Measurements from ENCODE around the gene CPVL. TPM values are rescaled to one million over a fixed set of nuclear protein-coding genes. Genes with fewer than 3 reads are reported as not detected.
"Not testable (repeated sequence)": the region's sequence is repeated elsewhere in the genome, so short reads cannot be mapped to it uniquely, and the experiment has no call there.

CPVL gene
- total RNA-seq, 1 experiment from 2014 or later: 10.3 TPM

- H3K4me2 ChIP-seq (ENCODE audit: low read length); H3K27ac ChIP-seq (ENCODE audit: low read depth, low read length); RAD21 ChIA-PET (ENCODE audit: low non-redundant PET in 1 of 2, low total read pairs in 2 of 2, uncharacterized antibody in 2 of 2, unreplicated experiment in 2 of 2); ATAC-seq; DNase-seq (ENCODE audit: low read depth, low spot score); H3K9me3 ChIP-seq (ENCODE audit: control insufficient read depth in 1 of 2, insufficient read depth in 1 of 2, low read depth in 1 of 2, low read length in 2 of 2); H4K20me1 ChIP-seq (ENCODE audit: insufficient read depth); H3K4me1 ChIP-seq (ENCODE audit: control insufficient read depth in 1 of 2, insufficient read depth in 2 of 2, low read length in 2 of 2); H3K79me2 ChIP-seq (ENCODE audit: insufficient read depth, low read length); H3K4me3 ChIP-seq (replicated peaks in 1 of 2; ENCODE audit: low read depth in 1 of 2, low read length in 2 of 2); H3K27me3 ChIP-seq (ENCODE audit: insufficient read depth, low read length); H3K9ac ChIP-seq (ENCODE audit: low read length); intact Hi-C loops (cut with micrococcal nuclease); BruUV-seq (replicated peaks); H3K36me3 ChIP-seq (ENCODE audit: control insufficient read depth in 1 of 2, insufficient read depth in 2 of 2, low read length in 2 of 2); H3K9me2 ChIP-seq (ENCODE audit: insufficient read depth); H2AFZ ChIP-seq (ENCODE audit: low read depth, low read length, poor library complexity, severe bottlenecking); POLR2A ChIA-PET: not testable (repeated sequence)
- CTCF ChIA-PET: interaction anchor here (0.7 to 1.1 kb wide), 2 partner anchors 166 to 171 kb away, joined by 3 to 4 read pairs; no protein-coding TSS in a partner anchor
Measured at GRCh38 chr7:29093091-29093490, 53.2 kb downstream of the CPVL start.

GRCh38 chr7:29091715-29092114 lies 54.6 kb downstream of the CPVL start:
- Histone ChIP-seq H3K4me2 (ENCODE audit: low read length) (no peak overlapping the region), H3K27ac (ENCODE audit: low read depth, low read length) (no peak overlapping the region), H3K36me3 (ENCODE audit: control insufficient read depth in 1 of 2, insufficient read depth in 2 of 2, low read length in 2 of 2) (no peaks in the 10 kb centered on the region), H3K4me3 (replicated peaks in 1 of 2; ENCODE audit: low read depth in 1 of 2, low read length in 2 of 2) (no peak overlapping the region), H3K9ac (ENCODE audit: low read length) (no peak overlapping the region), H3K4me1 (ENCODE audit: control insufficient read depth in 1 of 2, insufficient read depth in 2 of 2, low read length in 2 of 2) (no peaks in the 10 kb centered on the region), H3K79me2 (ENCODE audit: insufficient read depth, low read length) (no peaks in the 10 kb centered on the region), H4K20me1 (ENCODE audit: insufficient read depth) (no peaks in the 10 kb centered on the region), H3K27me3 (ENCODE audit: insufficient read depth, low read length) (no peaks in the 10 kb centered on the region), H2AFZ (ENCODE audit: low read depth, low read length, poor library complexity, severe bottlenecking) (no peak overlapping the region), H3K9me2 (ENCODE audit: insufficient read depth) (no peaks in the 10 kb centered on the region), H3K9me3 (ENCODE audit: control insufficient read depth in 1 of 2, insufficient read depth in 1 of 2, low read depth in 1 of 2, low read length in 2 of 2) (no peaks in the 10 kb centered on the region)
- CTCF ChIA-PET: interaction anchor here (0.7 to 3.0 kb wide), 7 partner anchors 9 to 170 kb away, joined by 3 to 10 read pairs (median 3); no protein-coding TSS in a partner anchor
- TF ChIP-seq SRF (IDR thresholded peaks at IDR 0.05; ENCODE audit: low read depth) (no peak), CBX3 (IDR thresholded peaks at IDR 0.05; ENCODE audit: low read depth) (no peak), ELF1 (IDR thresholded peaks at IDR 0.05; ENCODE audit: borderline replicate concordance, low read depth) (no peak), RAD21 (IDR thresholded peaks at IDR 0.05; ENCODE audit: low read depth) (no peak), CTCF (IDR thresholded peaks at IDR 0.05 in 2 of 3, conservative IDR thresholded peaks at IDR 0.05 in 1 of 3; ENCODE audit: borderline replicate concordance in 1 of 3, insufficient read depth in 1 of 3, low read depth in 2 of 3, low read length in 2 of 3) (peak in 2 of 3 experiments; percentile 7 to 14; a peak in 1 of 6 replicates), SP1 (IDR thresholded peaks at IDR 0.05; ENCODE audit: low read depth) (no peak), CEBPB (IDR thresholded peaks at IDR 0.05; ENCODE audit: low read depth) (no peak)
- DNase-seq (ENCODE audit: low read depth, low spot score) (no peak), ATAC-seq (0 out of 2 replicates have a peak, but pooled peaks have one; percentile 40)
- intact Hi-C loops (cut with micrococcal nuclease): no loop called here
- RAD21 ChIA-PET (ENCODE audit: low non-redundant PET in 1 of 2, low total read pairs in 2 of 2, uncharacterized antibody in 2 of 2, unreplicated experiment in 2 of 2): no interaction called here
- no TSS peak for BruUV-seq (replicated peaks)
- POLR2A ChIA-PET: interaction anchor here (1.2 kb wide), 1 partner anchor 10 kb away, joined by 3 read pairs; no protein-coding TSS in a partner anchor
